Astrocyte (in vitro differentiated cells and primary cell): Measurements from ENCODE around the gene ABCA3.

Experiments used
- CTCF ChIP-seq: IDR thresholded peaks from 2 replicates; pipeline ENCODE4 v1.5.1; 2011; ENCODE audit warnings: low read depth, mild to moderate bottlenecking, inconsistent platforms, low read length, moderate library complexity; ENCODE audit not compliant: insufficient read depth
- EZH2 ChIP-seq: IDR thresholded peaks from 2 replicates; pipeline ENCODE4 v1.6.1; 2012; ENCODE audit warnings: mild to moderate bottlenecking, low read length, inconsistent platforms; ENCODE audit not compliant: insufficient read depth

DNA sequence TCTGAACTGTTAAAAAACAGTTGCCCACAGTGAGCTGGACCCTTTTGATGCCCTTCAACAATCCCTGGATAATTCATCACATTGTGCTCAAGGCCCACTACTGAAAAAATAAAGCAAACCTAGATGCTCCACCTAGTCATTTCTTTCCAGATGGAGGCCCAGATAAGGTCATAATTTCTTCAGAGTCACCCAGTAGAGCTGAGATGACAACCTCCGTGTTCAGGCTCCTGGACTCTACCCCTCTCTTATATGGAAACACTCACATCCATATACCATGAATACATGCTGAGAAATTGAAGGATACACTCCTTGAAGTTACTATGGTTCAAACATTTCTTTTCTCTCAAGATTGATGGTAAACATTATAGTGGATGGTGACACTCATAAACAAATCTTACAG lies 2.7 kb upstream of the ABCA3 start:
- no peak for TF ChIP-seq CTCF
- TF ChIP-seq EZH2 = no peak
